ENCODE data around the gene ABCG4. TPM values are rescaled to one million over a fixed set of nuclear protein-coding genes. Genes with fewer than 3 reads are reported as not detected.

Gene ABCG4
- total and polyA plus RNA-seq, 9 of the 15 experiments (the other 6 are each of a cell fraction or from before 2014, with no cell fraction given), result 0.03 to 0.11 (median 0.07) TPM; not detected in 4

- Histone ChIP-seq H3K79me2 (ENCODE audit: control insufficient read depth, insufficient read depth, low read length) (peaks cover 41% of the 10 kb centered on the region), H2AFZ (ENCODE audit: low read depth, low read length) (no peak overlapping the region), H3K4me3 (no peak overlapping the region), H3K36me3 (ENCODE audit: control insufficient read depth, insufficient read depth, low read length) (peaks cover 61% of the 10 kb centered on the region), H3K4me1 (replicated peaks in 1 of 2; ENCODE audit: control insufficient read depth in 2 of 2, insufficient read depth in 2 of 2, low read length in 2 of 2) (peaks cover 27 to 32% of the 10 kb centered on the region in 2 experiments), H3K27ac (ENCODE audit: extremely low read depth, low read depth, low read length) (no peak overlapping the region), H3K9me1 (ENCODE audit: control insufficient read depth, insufficient read depth, low read length) (no peaks in the 10 kb centered on the region), H3K27me3 (ENCODE audit: control insufficient read depth in 2 of 2, insufficient read depth in 2 of 2, low read length in 2 of 2) (no peaks in the 10 kb centered on the region), H4K20me1 (replicated peaks; ENCODE audit: control insufficient read depth, insufficient read depth, low read length) (peaks cover 18% of the 10 kb centered on the region), H3K9me3 (replicated peaks; ENCODE audit: control insufficient read depth, insufficient read depth, low read depth, low read length) (no peaks in the 10 kb centered on the region), H3K4me2 (ENCODE audit: insufficient read depth, low read length) (no peak overlapping the region), H3K9ac (ENCODE audit: insufficient read depth in 1 of 2, low read depth in 2 of 2, low read length in 2 of 2) (no peak overlapping the region; a peak in 1 of 4 replicates)
- DNase-seq (ENCODE audit: extremely low read depth in 1 of 4, low spot score in 3 of 4) (no peak), FAIRE-seq (no peak), ATAC-seq (no peak)
- in situ Hi-C loops (cut with MboI) (no loop called here), intact Hi-C loops (cut with micrococcal nuclease) (loop anchor here (5.0 kb wide), 1 partner anchor 267 kb away; no protein-coding TSS in a partner anchor)
- POLR2A ChIA-PET, result interaction anchor here (0.5 to 5.8 kb wide), 5 partner anchors 9 to 330 kb away, joined by 3 to 75 read pairs (median 6); partner anchors contain the start of gene HINFP
- TF ChIP-seq USF2 (CRISPR knock-in tag; IDR thresholded peaks at IDR 0.05) (peak; percentile 47), TFE3 (CRISPR knock-in tag; IDR thresholded peaks at IDR 0.05) (peak; percentile 76), RAD21 (CRISPR knock-in tag; conservative IDR thresholded peaks at IDR 0.05 in 1 of 2, IDR thresholded peaks at IDR 0.05 in 1 of 2) (no peak), MTA2 (IDR thresholded peaks at IDR 0.05; ENCODE audit: low read depth) (no peak), USF1 (CRISPR knock-in tag; IDR thresholded peaks at IDR 0.05) (no peak)
- BruUV-seq (replicated peaks), result no TSS peak
- CTCF ChIA-PET (ENCODE audit: low intra/inter-chr PET ratio), result no interaction called here
- WGBS (ENCODE audit: insufficient coverage, low coverage, missing lambda C conversion rate), result 85% methylated on average over 3 of the region's 3 CpGs
Measured at GRCh38 chr11:119109843-119110242, 39.0 kb upstream of the ABCG4 start.
